Rectal smooth muscle tissue (tissue), 1 donor: ENCODE measurements around the gene TTC33.

Experiments
- H3K27ac ChIP-seq: one replicate; pipeline ENCODE4 v1.7.0; 2013; ENCODE audit warnings: low read depth, low read length, inconsistent platforms
- H3K27me3 ChIP-seq: one replicate; pipeline ENCODE4 v1.7.0; 2013; ENCODE audit warnings: low read length; ENCODE audit not compliant: control insufficient read depth, insufficient read depth
- H3K36me3 ChIP-seq: one replicate; pipeline ENCODE4 v1.7.0; 2013; ENCODE audit warnings: low read length; ENCODE audit not compliant: control insufficient read depth, insufficient read depth
- H3K4me1 ChIP-seq: one replicate; pipeline ENCODE4 v1.7.0; 2013; ENCODE audit warnings: low read length; ENCODE audit not compliant: control insufficient read depth, insufficient read depth
- H3K4me3 ChIP-seq: one replicate; pipeline ENCODE4 v1.7.0; 2013; ENCODE audit warnings: low read length
- H3K9ac ChIP-seq: one replicate; pipeline ENCODE4 v1.7.0; 2013; ENCODE audit warnings: low read length

The TTC33 gene

GRCh38 chr5:40554813-40555212, 200.9 kb downstream of the TTC33 start:
- Histone ChIP-seq H3K27me3 (no peaks in the 10 kb centered on the region), H3K4me3 (no peak overlapping the region), H3K4me1 (no peaks in the 10 kb centered on the region), H3K27ac (no peak overlapping the region), H3K9ac (no peak overlapping the region), H3K36me3 (no peaks in the 10 kb centered on the region)

GRCh38 chr5:40554054-40554453, 201.7 kb downstream of the TTC33 start:
- no peak overlapping the region for H3K27ac ChIP-seq

GRCh38 chr5:40552981-40553380, 202.8 kb downstream of the TTC33 start:
- H3K27me3 ChIP-seq, result no peaks in the 10 kb centered on the region

More at GRCh38 chr5:40554054-40554453, 201.7 kb downstream of the TTC33 start:
- H3K27me3 ChIP-seq, result no peaks in the 10 kb centered on the region
- no peak overlapping the region for H3K4me3 ChIP-seq
- no peaks in the 10 kb centered on the region for H3K36me3 ChIP-seq
- no peaks in the 10 kb centered on the region for H3K4me1 ChIP-seq
- H3K9ac ChIP-seq, result no peak overlapping the region

GRCh38 chr5:40551496-40552491, 204.0 kb downstream of the TTC33 start:
- Histone ChIP-seq H3K36me3 (no peaks in the 10 kb centered on the region), H3K27ac (no peak overlapping the region), H3K4me1 (no peaks in the 10 kb centered on the region), H3K4me3 (no peak overlapping the region), H3K27me3 (no peaks in the 10 kb centered on the region), H3K9ac (no peak overlapping the region)

More at GRCh38 chr5:40552981-40553380, 202.8 kb downstream of the TTC33 start:
- Histone ChIP-seq H3K4me3 (no peak overlapping the region), H3K9ac (no peak overlapping the region), H3K4me1 (no peaks in the 10 kb centered on the region), H3K27ac (no peak overlapping the region), H3K36me3 (no peaks in the 10 kb centered on the region)

GRCh38 chr5:40550481-40550880, 205.3 kb downstream of the TTC33 start:
- Histone ChIP-seq H3K36me3 (no peaks in the 10 kb centered on the region), H3K4me1 (no peaks in the 10 kb centered on the region), H3K9ac (no peak overlapping the region), H3K27ac (no peak overlapping the region), H3K27me3 (no peaks in the 10 kb centered on the region), H3K4me3 (no peak overlapping the region)

- H3K27ac ChIP-seq, result no peak overlapping the region
- no peaks in the 10 kb centered on the region for H3K36me3 ChIP-seq
- H3K9ac ChIP-seq, result no peak overlapping the region
- H3K27me3 ChIP-seq, result no peaks in the 10 kb centered on the region
- H3K4me1 ChIP-seq, result no peaks in the 10 kb centered on the region
- H3K4me3 ChIP-seq, result no peak overlapping the region
Measured at GRCh38 chr5:40549616-40550015, 206.1 kb downstream of the TTC33 start.

GRCh38 chr5:40547994-40548575, 207.7 kb downstream of the TTC33 start:
- Histone ChIP-seq H3K9ac (no peak overlapping the region), H3K27me3 (no peaks in the 10 kb centered on the region), H3K4me1 (no peaks in the 10 kb centered on the region), H3K27ac (no peak overlapping the region), H3K36me3 (no peaks in the 10 kb centered on the region), H3K4me3 (no peak overlapping the region)

GRCh38 chr5:40547557-40547956, 208.2 kb downstream of the TTC33 start:
- H3K27ac ChIP-seq, result no peak overlapping the region
- no peak overlapping the region for H3K9ac ChIP-seq
- no peaks in the 10 kb centered on the region for H3K27me3 ChIP-seq
- H3K4me1 ChIP-seq, result no peaks in the 10 kb centered on the region
- H3K36me3 ChIP-seq, result no peaks in the 10 kb centered on the region
- no peak overlapping the region for H3K4me3 ChIP-seq

GRCh38 chr5:40540301-40540700, 215.5 kb downstream of the TTC33 start:
- Histone ChIP-seq H3K4me3 (no peak overlapping the region), H3K4me1 (no peaks in the 10 kb centered on the region), H3K36me3 (no peaks in the 10 kb centered on the region), H3K27me3 (no peaks in the 10 kb centered on the region), H3K27ac (no peak overlapping the region), H3K9ac (no peak overlapping the region)

GRCh38 chr5:40524677-40525076, 231.1 kb downstream of the TTC33 start:
- Histone ChIP-seq H3K9ac (no peak overlapping the region), H3K27ac (no peak overlapping the region), H3K4me3 (no peak overlapping the region), H3K27me3 (no peaks in the 10 kb centered on the region), H3K4me1 (no peaks in the 10 kb centered on the region), H3K36me3 (no peaks in the 10 kb centered on the region)

GRCh38 chr5:40521925-40522324, 233.8 kb downstream of the TTC33 start:
- no peaks in the 10 kb centered on the region for H3K36me3 ChIP-seq
- H3K27ac ChIP-seq, result no peak overlapping the region
- no peaks in the 10 kb centered on the region for H3K4me1 ChIP-seq
- H3K27me3 ChIP-seq, result no peaks in the 10 kb centered on the region
- no peak overlapping the region for H3K9ac ChIP-seq
- H3K4me3 ChIP-seq, result no peak overlapping the region

GRCh38 chr5:40521108-40521785, 234.5 kb downstream of the TTC33 start:
- Histone ChIP-seq H3K27ac (no peak overlapping the region), H3K4me3 (no peak overlapping the region), H3K36me3 (no peaks in the 10 kb centered on the region), H3K4me1 (no peaks in the 10 kb centered on the region), H3K27me3 (no peaks in the 10 kb centered on the region), H3K9ac (no peak overlapping the region)
